ENCODE measurements around the gene APOH.
A peak's percentile ranks its signal among the peaks of the same experiment; 100 is the strongest.

The APOH gene

DNA sequence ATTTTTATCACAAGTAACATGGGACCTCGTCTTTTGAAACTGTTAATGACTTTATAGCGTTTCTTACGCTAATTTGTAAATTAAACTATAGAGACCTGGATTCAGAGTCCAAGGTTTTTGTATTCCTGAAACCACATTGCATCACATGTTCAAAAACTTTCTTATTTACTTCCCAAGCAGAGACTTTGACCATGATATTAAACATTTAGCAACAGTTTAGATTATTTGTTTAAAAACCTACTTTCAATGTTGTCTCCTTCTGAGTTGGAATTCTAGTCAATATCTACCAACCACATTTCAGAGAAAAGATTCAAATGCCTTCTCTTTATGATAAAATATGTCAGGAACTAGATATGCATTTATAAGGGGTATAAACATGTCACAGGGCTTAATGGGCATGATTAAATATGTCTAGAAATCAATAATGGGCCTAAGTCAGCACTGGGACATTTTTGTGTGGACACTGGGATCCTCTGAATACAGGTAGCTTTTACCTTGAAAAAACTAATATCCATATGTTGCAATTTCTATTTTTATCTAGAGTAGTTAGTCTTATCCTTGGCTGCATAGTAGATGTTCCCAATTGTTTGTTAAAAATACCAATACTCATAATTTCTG, 6.3 kb upstream of the APOH start:
- no peak for DNase-seq (ENCODE audit: low spot score)

DNA sequence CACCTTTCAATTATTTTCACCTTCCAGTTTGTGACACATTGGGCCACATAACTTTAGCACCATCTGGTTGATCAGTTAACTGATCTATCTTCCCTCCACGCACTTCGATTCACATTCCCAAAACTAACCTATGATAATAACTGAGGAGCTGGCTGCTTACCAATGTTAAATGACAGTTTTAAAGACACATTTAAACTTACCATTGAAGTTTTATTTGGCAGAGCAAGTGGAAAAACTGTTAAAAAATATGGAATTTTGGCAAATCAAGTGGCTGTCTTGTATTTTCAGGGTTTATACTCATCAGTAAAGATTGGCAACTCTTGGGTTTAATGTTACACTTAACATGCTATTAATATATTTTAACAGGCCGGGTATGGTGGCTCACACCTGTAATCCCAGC, 5.4 kb upstream of the APOH start:
- no peak for DNase-seq (ENCODE audit: low spot score)

GRCh38 chr17:66233023-66233753, 4.0 kb upstream of the APOH start:
- no peak for DNase-seq (ENCODE audit: low spot score)

GRCh38 chr17:66230922-66231591, 1.8 kb upstream of the APOH start:
- no peak for DNase-seq (ENCODE audit: low spot score)

GRCh38 chr17:66229783-66230538, 746 bp upstream of the APOH start:
- DNase-seq (ENCODE audit: low spot score): no peak

- DNase-seq (ENCODE audit: low spot score): no peak
Observed at GRCh38 chr17:66227212-66228045, 1.8 kb downstream of the APOH start.

DNA sequence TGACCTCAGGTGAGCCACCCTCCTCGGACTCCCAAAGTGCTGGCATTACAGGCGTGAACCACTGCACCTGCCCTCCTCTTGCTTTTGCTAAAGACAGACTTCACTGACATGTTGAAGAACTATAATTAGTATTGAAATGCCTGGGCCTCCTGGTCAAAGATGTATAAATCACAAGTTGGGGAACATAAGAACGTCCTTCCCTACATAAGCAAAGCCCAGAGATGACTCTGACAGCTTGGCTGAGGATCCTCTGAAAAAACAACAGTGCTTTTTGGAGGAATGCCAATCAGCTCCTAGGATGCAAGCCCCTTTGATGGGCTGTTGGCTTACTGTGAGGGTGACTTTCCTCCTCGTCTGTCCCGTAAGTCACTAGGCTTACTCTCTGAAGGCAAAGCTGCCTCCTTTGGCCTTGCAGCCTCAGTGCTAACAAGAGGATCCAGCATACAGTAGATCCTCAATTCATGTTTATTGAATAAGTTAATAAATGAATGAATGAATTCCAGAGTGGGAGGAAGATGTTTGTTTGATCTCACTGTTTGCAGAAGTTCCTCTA, 6.3 kb downstream of the APOH start:
- DNase-seq (ENCODE audit: low spot score): no peak

- no peak for DNase-seq (ENCODE audit: low spot score)
Observed at GRCh38 chr17:66221755-66222530, 7.3 kb downstream of the APOH start.

GRCh38 chr17:66221343-66221742, 7.9 kb downstream of the APOH start:
- no peak for DNase-seq (ENCODE audit: low spot score)

GRCh38 chr17:66220079-66220835, 9.0 kb downstream of the APOH start:
- no peak for DNase-seq (ENCODE audit: low spot score)

DNA sequence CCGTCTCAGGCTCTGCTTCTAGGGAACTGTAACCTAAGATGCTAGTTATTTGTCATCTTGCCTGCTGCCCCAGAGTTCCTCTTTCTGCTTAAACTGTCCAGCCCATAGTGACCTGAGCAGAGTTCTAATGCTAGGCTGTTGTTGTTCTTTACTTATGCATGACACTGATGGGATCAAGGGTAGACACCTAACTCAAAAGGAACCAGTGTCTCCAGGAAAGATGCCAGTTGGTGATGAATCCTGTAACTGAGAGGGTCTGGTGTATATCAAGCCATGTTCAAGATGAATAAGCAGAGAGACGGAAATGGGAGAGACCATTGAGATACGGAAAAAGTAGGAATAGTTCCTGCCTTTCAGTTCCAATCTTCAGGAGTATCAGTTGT, 13.7 kb downstream of the APOH start:
- no peak for DNase-seq (ENCODE audit: low spot score)

DNA sequence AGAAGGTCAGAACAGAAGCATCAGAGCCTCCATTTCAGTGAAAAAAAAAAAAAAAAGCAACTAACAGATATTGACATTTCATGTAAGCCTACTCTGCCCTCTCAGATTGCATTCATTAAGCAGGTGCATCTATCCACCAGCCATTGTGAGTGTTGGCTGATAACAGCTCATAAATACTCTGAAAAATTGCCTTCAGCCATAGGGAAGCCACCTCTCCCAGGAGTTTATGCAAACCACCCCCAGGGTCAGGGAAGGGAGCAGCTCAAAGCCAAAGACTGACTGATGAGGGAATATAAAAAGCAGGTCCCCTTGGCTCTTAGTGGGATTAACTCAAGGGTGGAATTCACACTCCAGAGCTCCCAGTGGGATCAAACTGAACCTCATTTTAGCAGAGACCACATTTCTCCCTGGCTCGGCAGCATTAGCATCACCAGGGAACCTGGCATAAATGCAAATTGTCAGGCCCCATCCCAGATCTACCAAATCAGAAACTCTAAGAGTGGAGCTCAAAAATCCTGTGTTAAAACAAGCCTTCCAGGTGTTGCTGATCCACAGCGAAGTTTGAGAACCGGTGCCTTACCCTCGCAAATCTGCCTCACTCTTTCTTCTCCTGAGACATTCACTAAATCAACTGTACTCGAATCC, 14.2 kb downstream of the APOH start:
- no peak for DNase-seq (ENCODE audit: low spot score)

DNA sequence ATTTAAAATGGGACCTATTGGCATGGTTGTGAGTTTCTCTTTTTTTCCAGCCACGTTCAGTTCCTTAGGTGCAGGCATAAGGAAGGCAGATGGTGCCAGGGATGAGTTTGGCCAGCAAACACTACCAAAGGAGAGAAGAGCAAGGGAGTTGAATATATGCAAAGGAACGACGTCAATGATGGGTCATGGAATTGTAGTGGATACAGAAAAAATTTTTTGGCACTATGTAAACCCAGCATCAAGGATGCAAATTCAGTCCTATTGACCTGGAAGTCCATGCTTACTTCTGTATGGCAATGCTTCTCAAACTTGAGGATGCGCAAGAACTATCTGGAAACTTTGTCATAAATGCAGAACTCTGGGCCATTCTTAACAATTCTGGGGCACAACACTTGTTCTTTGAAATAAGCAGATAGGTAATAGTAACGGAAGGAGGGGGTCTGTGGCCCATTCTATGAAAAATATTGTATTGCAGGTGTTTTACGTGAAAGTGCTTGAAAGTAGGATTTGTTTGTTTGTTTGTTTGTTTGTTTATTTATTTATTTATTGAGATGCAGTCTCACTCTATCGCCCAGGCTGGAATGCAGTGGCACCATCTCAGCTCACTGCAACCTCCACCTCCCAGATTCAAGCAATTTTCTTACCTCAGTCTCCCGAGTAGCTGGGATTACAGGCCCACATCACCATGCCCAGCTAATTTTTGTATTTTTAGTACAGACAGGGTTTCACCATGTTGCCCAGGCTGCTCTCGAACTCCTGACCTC, 18.0 kb downstream of the APOH start:
- no peak for DNase-seq (ENCODE audit: low spot score)

DNA sequence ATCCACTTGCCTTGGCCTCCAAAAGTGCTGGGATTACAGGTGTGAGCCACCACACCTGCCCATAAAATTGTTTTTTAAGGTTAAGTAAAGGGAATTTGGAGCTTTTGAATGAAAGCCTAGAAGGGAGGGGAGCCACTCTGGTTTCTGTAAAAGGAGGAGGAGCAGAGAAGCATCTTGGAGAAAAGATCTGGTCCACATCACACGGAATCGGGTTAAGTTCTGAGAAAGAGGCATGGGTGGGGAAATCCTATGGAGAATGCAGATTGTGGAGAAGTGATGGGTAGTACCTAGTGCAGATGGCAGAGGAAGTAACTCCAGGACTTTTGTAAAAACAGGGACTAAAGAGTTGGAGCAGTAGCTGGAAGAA, 19.0 kb downstream of the APOH start:
- no peak for DNase-seq (ENCODE audit: low spot score)

GRCh38 chr17:66207936-66208335, 21.3 kb downstream of the APOH start:
- no peak for DNase-seq (ENCODE audit: low spot score)

DNA sequence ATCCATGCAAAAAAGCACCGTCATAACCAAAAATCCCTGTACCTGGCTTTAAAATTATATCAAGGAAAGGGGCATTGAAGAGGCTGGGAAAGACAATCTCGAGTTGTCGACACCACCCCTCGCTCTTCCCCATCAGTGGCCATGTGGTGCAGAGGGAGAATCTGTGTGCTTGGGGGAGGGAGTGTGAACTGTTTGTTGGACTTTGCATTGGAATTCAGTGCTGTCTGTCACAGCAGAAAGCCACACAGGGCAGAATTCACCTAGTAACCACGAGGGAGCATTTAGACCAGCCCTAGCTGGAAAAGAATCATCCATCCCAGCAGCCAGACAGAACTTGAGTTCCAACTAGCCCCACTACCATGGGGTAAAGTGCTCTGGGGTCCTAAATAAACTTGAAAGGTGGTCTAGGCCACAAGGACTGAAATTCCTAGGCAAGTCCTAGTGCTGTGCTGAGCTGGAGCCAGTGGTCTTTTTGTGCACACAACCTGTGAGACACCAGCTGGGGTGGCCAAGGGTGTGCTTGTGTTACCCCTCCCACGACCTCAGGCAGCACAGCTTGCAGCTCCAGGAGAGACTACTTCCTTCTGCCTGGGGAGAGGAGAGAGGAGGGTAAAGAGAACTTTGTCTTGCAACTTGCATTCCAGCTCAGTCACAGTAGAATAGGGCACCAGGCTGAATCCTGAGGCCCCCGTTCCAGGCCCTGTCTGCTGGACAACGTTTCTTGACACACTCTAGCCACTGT, 25.8 kb downstream of the APOH start:
- DNase-seq (ENCODE audit: low spot score): no peak

DNA sequence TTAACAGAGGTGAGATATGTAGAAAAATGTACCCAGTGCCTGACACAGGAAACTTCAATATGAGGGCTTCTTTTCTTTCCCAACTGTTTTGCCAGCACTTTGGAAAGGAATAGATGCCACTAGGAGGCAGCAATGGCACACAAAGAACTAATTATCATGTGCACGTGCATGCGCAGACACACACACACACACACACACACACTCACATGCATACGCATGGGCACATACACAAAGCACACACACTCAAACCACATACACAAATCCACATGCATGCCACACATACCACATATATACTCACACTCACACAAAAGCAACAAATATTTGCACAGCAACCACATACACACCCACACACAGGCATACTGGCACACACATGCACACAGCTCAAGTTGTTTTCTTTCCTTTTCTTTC, 28.5 kb downstream of the APOH start:
- DNase-seq (ENCODE audit: low spot score): peak; percentile 46

DNA sequence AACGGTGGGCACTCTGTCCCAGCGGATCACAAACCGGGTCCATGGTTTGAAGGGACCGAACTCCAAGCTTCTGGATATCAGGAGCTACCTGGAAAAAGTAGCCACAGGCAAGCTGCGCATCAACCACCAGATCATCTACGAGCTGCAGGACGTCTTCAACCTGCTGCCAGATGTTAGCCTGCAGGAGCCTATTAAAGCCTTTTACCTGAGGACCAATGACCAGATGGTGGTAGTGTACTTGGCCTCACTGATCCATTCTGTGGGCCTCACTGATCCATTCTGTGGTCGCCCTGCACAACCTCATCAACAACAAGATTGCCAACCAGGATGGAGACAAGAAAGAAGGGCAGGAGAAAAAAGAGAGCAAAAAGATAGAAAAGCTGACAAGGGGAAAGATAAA, 31.0 kb downstream of the APOH start:
- DNase-seq (ENCODE audit: low spot score): no peak

Data from germinal center (tissue), 1 donor.